Chondrocyte (in vitro differentiated cells): Measurements from ENCODE around the gene MTUS2. TPM values are rescaled to one million over a fixed set of nuclear protein-coding genes. Genes with fewer than 3 reads are reported as not detected.

Source experiments
- DNase-seq: peaks from one replicate; pipeline ENCODE4 v3.0.0; 2021; ENCODE audit warnings: mixed read lengths, low spot score
- H3K27ac Mint-ChIP-seq: one replicate; pipeline ENCODE4 v1.8.0; 2021; ENCODE audit warnings: mild to moderate bottlenecking, moderate library complexity, mixed read lengths; ENCODE audit not compliant: unreplicated experiment
- H3K27me3 Mint-ChIP-seq: 2 replicates; pipeline ENCODE4 v1.8.0; 2021; ENCODE audit warnings: low read depth, mixed read lengths
- H3K36me3 Mint-ChIP-seq: 2 replicates; pipeline ENCODE4 v1.8.0; 2021; ENCODE audit warnings: low read depth, mixed read lengths
- H3K4me1 Mint-ChIP-seq: 2 replicates; pipeline ENCODE4 v1.8.0; 2021; ENCODE audit warnings: low read depth, mild to moderate bottlenecking, mixed read lengths
- H3K4me3 Mint-ChIP-seq: one replicate; pipeline ENCODE4 v1.8.0; 2021; ENCODE audit warnings: mild to moderate bottlenecking, moderate library complexity, mixed read lengths; ENCODE audit not compliant: unreplicated experiment
- H3K9me3 Mint-ChIP-seq: 2 replicates; pipeline ENCODE4 v1.8.0; 2021; ENCODE audit warnings: low read depth, mixed read lengths
- long read RNA-seq: library from polyadenylated mRNA; stranded (forward); transcript quantifications from one replicate; pipeline ENCODE4 v2.0.0, GENCODE V29; 2021
- total RNA-seq: library from RNA; stranded (reverse); gene quantifications from 3 replicates; pipeline ENCODE4 v1.2.1, GENCODE V29; 2021
- TF ChIP-seq, protein P1 (sequence below): fragments of 200-600 bp; sonication (generic); IDR thresholded peaks from 2 replicates; pipeline ENCODE4 v1.5.0; 2021; ENCODE audit warnings: antibody characterized with exemption, mild to moderate bottlenecking, moderate library complexity

Gene MTUS2
- total RNA-seq: 0.82 to 1.2 TPM (median 0.87 TPM) in 3 replicates
- long read RNA-seq, partial matches to known transcripts: 0 of 2 reads
- long read RNA-seq, other reads (novel, unspliced or antisense): 0 of 2 reads

DNA sequence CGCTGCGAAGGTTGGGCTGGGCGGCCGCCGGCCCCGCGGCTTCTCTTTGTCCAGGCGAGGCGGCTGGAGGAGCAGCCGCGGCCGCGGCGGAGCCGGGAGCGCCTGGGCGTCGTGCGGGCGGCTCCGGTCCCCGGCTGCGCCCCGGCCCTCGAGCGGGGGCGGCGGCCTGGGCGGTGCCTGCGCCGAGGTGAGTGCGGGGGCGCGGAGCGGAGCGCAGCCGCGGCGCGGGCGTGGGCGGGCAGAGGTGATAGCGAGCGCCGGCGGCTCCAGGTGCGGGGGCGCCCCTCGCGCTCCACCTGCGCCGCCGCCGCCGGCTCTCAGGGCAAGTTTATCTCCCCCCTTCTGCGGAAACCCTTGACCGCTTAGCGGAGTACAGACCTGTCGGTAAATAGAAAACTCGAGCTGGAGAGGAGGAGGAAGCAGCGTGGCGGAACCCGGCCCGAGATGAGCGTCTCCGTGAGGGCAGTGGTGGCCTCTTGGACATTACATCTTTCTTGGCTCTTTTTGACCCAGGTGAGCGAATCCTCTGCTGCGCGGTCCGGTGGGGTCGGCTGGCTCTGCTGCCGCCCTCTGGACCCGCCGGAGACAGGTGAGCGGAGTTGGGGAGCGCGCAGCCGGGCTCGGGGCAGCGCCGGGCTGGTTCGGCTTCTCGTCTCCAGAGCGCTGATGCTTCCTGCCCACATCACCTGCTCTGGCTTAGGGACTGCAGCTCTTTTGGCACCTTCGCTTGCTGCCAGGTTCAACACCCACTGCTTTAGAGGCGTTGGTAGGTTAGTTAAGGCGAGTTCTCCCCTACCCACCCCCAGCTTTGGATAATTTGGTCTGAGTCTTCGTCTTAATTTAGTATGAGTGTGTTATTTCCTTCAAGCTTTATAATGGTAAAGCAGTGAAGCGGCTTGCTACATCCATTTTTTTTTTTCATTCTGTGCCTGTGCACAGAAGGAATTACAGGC lies at the start of gene MTUS2:
MTUS2 (plus strand) TSS at position 241 of the 953 bp plus-strand sequence.
- peak within 1 kb of the TSS; percentile 64 for H3K4me3 Mint-ChIP-seq
- H3K4me1 Mint-ChIP-seq: peaks cover 10% of the 10 kb centered on the region
- no peak within 1 kb of the TSS for H3K27ac Mint-ChIP-seq
- no peak for DNase-seq
- H3K9me3 Mint-ChIP-seq: no peaks in the 10 kb centered on the region
- H3K36me3 Mint-ChIP-seq: peaks cover 5% of the 10 kb centered on the region
- TF ChIP-seq, protein P1, sequence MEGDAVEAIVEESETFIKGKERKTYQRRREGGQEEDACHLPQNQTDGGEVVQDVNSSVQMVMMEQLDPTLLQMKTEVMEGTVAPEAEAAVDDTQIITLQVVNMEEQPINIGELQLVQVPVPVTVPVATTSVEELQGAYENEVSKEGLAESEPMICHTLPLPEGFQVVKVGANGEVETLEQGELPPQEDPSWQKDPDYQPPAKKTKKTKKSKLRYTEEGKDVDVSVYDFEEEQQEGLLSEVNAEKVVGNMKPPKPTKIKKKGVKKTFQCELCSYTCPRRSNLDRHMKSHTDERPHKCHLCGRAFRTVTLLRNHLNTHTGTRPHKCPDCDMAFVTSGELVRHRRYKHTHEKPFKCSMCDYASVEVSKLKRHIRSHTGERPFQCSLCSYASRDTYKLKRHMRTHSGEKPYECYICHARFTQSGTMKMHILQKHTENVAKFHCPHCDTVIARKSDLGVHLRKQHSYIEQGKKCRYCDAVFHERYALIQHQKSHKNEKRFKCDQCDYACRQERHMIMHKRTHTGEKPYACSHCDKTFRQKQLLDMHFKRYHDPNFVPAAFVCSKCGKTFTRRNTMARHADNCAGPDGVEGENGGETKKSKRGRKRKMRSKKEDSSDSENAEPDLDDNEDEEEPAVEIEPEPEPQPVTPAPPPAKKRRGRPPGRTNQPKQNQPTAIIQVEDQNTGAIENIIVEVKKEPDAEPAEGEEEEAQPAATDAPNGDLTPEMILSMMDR: no peak
- peaks cover 50% of the 10 kb centered on the region for H3K27me3 Mint-ChIP-seq

DNA sequence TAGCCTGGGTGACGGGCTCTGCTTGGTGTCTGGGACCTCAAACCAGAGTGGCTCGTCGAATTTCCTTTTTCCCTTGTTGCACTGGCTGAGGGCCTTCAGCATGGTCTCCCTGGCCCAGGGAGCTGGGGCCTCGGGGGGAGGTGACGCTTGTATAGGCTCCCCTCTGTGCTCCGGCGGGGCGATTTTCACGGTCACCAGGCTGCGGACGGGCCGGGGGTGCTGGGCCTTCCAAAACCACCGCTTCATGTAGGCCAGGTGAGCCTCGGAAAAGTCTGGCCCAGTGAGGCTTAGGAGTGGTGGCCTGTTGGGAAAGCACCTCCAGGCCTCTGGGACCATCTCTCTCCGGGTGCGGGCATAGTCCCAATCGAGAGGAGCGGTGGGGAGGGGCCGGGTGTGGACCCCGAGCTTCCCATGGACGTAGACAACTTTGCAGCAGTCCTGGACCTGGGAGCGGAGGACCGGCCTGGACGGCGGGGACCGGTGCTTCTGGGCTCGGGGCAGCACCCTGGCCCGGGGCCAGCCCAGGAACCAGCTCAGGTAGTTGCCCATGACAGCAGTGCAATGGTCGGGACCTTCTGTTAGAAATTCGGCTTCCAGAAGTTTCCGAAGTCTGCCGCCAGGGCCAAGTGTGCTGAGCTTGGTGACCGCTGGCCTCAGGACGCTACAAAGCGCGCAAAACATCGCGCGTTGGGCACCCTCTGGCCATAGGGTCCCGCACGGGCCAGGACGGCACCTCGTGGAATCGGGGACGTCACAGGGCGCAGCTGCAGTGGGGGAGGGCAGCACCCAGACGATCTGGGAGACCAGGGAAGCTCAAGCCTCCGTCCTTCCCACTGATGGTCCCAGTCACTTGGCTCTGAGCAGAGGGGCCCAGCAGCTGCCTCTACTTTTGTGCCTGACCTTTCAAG lies 41.6 kb upstream of the MTUS2 start:
- Mint-ChIP-seq H3K27me3 (peaks cover 23% of the 10 kb centered on the region), H3K36me3 (peaks cover 2% of the 10 kb centered on the region), H3K27ac (no peak overlapping the region), H3K4me3 (no peak overlapping the region), H3K9me3 (peaks cover 16% of the 10 kb centered on the region), H3K4me1 (no peaks in the 10 kb centered on the region)
- no peak for DNase-seq
- TF ChIP-seq, protein P1: no peak

DNA sequence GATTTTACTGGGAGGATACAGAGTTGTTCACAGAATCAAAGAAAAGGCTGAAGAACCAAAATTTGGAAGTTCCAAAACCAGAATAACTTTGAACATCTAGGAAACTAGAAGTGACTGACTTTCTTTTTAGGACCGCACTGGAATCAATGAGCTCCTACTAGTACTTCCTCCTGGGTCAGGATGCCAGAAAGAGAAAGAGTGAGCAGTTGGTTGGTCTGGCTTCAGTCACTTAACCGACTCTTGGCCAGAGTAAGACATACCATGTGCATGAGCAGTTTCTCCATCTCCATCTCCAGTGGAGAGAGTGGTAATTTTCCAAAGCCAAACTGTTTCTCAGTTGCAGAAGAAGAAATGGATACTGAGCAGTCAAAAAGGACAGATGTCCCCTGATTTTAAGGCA lies 27.1 kb upstream of the MTUS2 start:
- H3K4me3 Mint-ChIP-seq: no peak overlapping the region
- no peak overlapping the region for H3K27ac Mint-ChIP-seq
- H3K27me3 Mint-ChIP-seq: peaks cover 20% of the 10 kb centered on the region
- no peaks in the 10 kb centered on the region for H3K36me3 Mint-ChIP-seq
- H3K9me3 Mint-ChIP-seq: no peaks in the 10 kb centered on the region
- H3K4me1 Mint-ChIP-seq: peaks cover 9% of the 10 kb centered on the region
- TF ChIP-seq, protein P1: no peak
- no peak for DNase-seq

DNA sequence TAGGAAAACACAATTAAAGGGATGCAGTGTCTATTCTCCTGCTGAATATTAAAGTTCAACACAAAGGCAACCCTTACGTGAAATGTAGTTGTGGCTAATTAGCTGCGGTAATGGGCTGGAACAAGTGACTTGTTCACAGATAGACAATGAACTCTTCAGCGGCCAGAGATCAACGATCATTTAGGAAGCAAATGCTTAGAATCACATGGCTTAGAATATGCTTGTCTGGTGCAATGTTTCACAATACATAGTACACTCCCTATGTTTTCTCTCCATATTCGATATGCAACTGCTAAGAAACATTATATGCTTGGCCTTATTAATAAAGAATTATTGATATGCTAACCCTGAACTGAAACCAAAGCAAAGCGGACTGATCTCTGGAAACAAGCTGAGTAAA lies 25.7 kb upstream of the MTUS2 start:
- Mint-ChIP-seq H3K4me3 (no peak overlapping the region), H3K27me3 (peaks cover 17% of the 10 kb centered on the region), H3K36me3 (no peaks in the 10 kb centered on the region), H3K9me3 (no peaks in the 10 kb centered on the region), H3K27ac (no peak overlapping the region), H3K4me1 (peaks cover 9% of the 10 kb centered on the region)
- no peak for DNase-seq
- TF ChIP-seq, protein P1: no peak

DNA sequence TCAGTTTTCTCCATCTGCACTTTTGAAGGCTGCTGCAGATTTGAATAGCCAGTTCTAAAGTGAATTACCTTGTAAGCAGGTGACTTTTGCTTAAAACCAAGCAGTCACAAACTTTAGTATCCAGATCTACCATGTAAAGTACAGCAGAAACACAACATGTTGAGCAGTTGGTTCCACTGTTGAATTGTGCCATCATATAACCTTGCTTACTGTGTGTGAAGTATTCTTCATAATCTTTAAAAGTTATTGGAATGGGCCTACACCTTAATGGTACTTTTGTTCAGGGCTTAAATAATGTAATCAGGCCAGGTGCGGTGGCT lies 23.2 kb upstream of the MTUS2 start:
- peaks cover 14% of the 10 kb centered on the region for H3K27me3 Mint-ChIP-seq
- TF ChIP-seq, protein P1: no peak
- H3K4me1 Mint-ChIP-seq: peaks cover 9% of the 10 kb centered on the region
- DNase-seq: no peak
- no peak overlapping the region for H3K27ac Mint-ChIP-seq
- no peak overlapping the region for H3K4me3 Mint-ChIP-seq
- H3K9me3 Mint-ChIP-seq: no peaks in the 10 kb centered on the region
- H3K36me3 Mint-ChIP-seq: no peaks in the 10 kb centered on the region
